NCI-H1092 treated with DMSO at 0.1 percent for 48 hours (cell line): ENCODE data around the gene HIP1.
"Not testable (repeated sequence)": the region's sequence is repeated elsewhere in the genome, so short reads cannot be mapped to it uniquely, and the experiment has no call there.

Source experiments
- DNase-seq: peaks from one replicate; lab custom pipeline; 2025; lab: John Stamatoyannopoulos, UW

HIP1 gene

DNA sequence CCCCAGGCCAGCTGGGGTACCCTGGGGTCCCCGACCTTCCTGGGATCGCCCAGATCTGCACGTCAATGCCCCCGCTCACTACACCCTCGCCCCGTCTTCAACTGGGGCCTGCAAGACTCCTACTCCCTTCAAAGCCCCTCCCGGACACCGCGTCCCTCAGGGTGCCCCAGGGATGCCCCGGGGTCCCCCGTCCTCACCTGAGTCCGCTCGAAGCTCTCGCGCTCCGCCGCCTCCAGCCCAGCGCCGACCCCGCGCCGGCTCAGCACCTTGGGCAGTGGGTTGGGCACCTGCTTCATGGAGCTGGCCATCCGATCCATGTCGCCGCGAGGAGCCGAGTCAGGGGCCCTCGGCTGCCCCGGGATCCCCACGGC is at the start of gene HIP1:
HIP1 (minus strand) TSS at position 338 of the 371 bp plus-strand sequence; CDS start at position 317, 21 bp downstream.
- DNase-seq = no peak

DNA sequence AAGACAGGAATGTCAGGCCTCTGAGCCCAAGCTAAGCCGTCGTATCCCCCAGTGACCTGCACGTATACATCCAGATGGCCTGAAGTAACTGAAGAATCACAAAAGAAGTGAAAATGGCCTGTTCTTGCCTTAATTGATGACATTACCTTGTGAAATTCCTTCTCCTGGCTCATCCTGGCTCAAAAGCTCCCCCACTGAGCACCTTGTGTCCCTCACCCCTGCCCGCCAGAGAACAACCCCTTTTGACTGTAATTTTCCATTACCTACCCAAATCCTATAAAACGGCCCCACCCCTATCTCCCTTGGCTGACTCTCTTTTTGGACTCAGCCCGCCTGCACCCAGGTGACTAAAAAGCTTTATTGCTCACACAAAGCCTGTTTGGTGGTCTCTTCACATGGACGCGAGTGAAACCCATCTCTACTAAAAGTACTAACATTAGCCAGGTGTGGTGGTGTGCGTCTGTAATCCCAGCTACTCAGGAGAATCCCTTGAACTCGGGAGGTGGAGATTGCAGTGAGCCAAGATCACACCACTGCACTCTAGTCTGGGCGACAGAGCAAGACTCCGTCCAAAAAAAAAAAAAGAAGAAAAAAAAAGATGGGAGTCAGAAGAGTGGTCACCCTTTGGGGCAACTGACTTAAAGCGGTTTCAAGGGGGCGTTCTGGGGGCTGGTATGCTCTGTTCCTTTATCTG is 49.6 kb upstream of the HIP1 start:
- not testable (repeated sequence) for DNase-seq

- not testable (repeated sequence) for DNase-seq
Measured at GRCh38 chr7:75783058-75783457, 44.3 kb upstream of the HIP1 start.

- DNase-seq = not testable (repeated sequence)
Measured at GRCh38 chr7:75780647-75781273, 42.0 kb upstream of the HIP1 start.

- not testable (repeated sequence) for DNase-seq
Measured at GRCh38 chr7:75779516-75779915, 40.8 kb upstream of the HIP1 start.

- not testable (repeated sequence) for DNase-seq
Measured at GRCh38 chr7:75779035-75779434, 40.3 kb upstream of the HIP1 start.

GRCh38 chr7:75776295-75776971 is 37.7 kb upstream of the HIP1 start:
- no peak for DNase-seq

- DNase-seq = not testable (repeated sequence)
Measured at GRCh38 chr7:75773958-75774357, 35.2 kb upstream of the HIP1 start.

DNA sequence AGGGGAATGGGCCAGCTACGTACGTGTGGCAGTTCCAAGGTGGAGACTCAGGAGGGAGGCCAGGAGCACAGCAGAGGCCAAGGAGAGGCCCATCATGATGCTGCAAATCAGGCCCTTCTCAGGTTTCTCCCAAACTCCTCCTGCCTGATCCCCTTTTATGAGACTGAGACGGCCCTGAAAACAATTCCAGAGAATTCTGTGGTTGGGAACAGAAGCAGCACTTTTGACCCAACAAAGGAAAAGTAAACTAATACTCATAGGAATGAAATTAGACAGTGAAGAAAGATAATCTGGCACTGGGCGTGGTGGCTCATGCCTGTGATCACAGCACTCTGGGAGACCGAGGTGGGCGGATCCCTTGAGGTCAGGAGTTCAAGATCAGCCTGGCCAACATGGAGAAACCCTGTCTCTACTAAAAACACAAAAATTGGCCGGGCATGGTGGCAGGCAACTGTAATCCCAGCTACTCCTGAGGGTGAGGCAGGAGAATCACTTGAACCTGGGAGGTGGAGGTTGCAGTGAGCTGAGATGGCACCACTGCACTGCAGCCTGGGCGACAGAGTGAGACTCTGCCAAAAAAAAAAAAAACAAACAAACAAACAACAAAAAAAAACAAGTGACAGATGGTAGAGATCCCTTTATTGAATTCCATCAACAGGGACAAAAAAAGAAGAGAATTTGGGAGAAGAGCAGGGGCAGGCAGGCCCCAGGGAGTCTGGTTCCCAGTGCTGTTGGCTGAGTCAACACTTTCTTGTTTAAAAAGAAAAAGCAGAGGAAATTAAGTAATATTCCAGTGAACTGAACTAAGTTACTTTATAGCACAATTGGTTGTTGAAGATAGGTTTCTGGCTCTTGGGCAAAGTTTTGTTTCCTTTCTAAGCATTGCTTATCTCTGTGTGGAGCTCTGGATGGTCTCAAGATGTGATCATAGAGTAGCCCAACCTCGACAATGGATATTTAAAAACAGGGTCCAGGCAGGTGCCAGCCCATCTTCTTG is 33.6 kb upstream of the HIP1 start, which contains the start of gene CCL26:
CCL26 (minus strand) TSS at position 131 of the 997 bp plus-strand sequence; CDS start at position 96, 35 bp downstream.
- no peak for DNase-seq

GRCh38 chr7:75771224-75771623 is 32.5 kb upstream of the HIP1 start:
- no peak for DNase-seq

DNA sequence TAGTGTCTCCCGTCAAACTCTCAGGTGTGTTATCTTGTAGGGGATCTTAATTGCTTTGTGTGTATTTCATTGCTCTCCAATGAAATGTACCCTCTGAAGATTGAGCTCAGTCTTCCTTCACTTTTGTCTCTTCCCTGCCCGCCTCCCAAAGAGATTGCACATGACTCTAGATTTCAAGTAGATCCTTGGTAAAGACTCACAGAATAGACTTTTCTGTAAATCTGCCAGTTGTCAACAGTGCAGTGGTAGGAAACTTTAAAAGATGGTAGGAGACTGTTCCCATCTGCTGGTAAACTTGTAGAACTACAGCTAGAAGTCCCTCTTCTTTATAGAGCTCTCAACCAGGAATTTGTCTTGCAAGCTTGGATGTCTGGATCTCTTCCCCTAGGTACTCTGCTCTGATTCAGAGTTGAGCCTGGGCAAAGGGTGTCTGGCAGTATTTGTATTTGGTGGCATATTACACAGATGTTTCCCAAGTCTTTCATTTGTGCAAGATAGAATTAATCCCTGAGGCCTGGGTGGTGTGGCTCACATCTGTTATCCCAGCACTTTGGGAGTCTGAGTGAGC is 23.7 kb upstream of the HIP1 start:
- peak; percentile 83 for DNase-seq

DNA sequence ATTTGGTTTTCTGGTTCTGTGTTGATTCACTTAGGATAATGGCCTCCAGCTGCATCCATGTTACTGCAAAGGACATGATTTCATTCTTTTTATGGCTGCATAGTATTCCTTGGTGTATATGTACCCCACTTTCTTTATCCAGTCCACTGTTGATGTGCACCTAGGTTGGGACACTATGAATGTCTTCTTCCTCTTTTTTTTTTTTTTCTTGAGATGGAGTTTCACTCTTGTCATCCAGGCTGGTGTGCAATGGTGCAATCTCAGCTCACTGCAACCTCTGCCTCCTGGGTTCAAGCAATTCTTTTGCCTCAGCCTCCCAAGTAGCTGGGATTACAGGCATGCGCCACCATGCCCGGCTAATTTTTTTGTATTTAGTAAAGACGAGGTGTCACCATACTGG is 23.1 kb upstream of the HIP1 start:
- DNase-seq = not testable (repeated sequence)

GRCh38 chr7:75758491-75758890 is 19.8 kb upstream of the HIP1 start:
- DNase-seq = no peak

DNA sequence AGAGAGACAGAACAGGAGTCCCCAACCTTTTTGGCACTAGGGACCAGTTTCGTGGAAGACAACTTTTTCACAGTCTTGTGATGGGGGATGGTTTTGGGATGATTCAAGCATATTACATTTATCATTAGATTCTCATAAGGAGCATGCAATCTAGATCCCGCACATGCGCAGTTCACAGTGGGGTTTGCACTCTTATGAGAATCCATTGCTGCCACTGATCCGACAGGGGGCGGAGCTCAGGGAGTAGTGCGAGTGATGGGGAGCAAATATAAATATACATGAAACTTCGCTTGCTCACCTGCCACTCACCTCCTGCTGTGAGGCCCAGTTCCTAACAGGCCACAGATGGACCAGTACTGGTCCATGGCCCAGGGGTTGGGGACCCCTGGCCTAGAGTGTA is 19.1 kb upstream of the HIP1 start:
- DNase-seq = no peak

- DNase-seq = peak; percentile 20
Measured at GRCh38 chr7:75756991-75757676, 18.4 kb upstream of the HIP1 start.

- no peak for DNase-seq
Measured at GRCh38 chr7:75756206-75756990, 17.7 kb upstream of the HIP1 start.

DNA sequence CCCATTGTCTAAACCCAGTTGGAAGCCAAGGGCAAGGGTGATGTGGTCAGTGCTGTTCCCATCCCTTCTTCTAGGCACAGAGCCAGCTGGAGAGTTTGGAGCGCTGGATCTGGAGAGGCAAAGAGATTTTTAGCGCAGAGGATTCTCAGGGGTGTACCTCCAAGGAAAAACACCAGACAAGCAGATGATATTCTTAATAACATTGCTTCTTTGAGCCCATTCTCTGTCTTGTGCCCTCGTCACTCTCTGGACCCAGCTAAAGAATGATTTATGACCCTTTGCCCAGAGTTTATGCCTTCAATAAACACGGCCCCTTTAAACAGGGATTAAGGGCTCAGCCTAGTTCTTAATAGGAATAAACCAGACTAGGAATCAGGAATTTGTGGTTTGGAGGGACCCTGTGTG is 4.7 kb upstream of the HIP1 start:
- no peak for DNase-seq

DNA sequence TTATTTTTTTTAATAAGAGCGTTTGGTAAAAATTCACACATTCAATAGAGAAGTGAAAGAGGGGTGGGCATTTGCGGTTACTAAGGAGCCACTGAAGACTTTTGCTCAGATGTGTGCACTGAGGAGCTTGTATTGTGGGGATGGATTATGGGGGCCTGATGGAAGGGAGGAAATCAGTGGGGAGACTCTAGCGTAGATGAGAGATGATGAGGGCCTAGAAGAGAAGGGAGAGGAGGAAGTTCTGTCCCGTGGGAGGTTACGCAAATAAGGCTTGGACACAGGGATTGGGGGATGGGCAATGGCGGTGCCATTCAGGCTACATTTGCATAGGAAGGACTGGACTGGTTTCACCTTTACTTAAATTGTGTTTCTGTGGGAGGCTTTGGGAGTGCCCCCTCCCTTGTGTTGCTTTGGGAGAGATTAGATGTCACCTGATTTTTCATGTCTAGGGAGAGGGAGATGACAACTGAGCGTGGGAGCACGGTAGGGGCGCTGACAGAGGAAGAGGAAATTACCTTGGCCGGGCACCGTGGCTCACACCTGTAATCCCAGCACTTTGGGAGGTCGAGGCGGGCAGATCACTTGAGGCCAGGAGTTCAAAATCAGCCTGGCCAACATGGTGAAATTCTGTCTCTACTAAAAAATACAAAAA is 2.2 kb upstream of the HIP1 start:
- no peak for DNase-seq
